Transverse colon (tissue), 4 donors: Measurements from ENCODE around the gene D2HGDH. TPM values are rescaled to one million over a fixed set of nuclear protein-coding genes. Genes with fewer than 3 reads are reported as not detected.
"Not testable (repeated sequence)": the region's sequence is repeated elsewhere in the genome, so short reads cannot be mapped to it uniquely, and the experiment has no call there.

Source experiments
- DNase-seq: peaks from one replicate; pipeline ENCODE4 v3.0.0-alpha.2; 2019
- H3K27ac ChIP-seq, 4 donors: fragments of 200-600 bp; sonication (generic); 2 replicates each; pipeline ENCODE4 v1.5.1; 2016 to 2018; ENCODE audit warnings: inconsistent platforms in 4 of 4
- H3K27me3 ChIP-seq: fragments of 200-600 bp; sonication (generic); 2 replicates; pipeline ENCODE4 v1.5.1; 2017; ENCODE audit warnings: inconsistent platforms
- H3K36me3 ChIP-seq, 4 donors: fragments of 200-600 bp; sonication (generic); 2 replicates each; pipeline ENCODE4 v1.5.1; 2017 to 2019; ENCODE audit warnings: inconsistent platforms in 4 of 4
- H3K4me1 ChIP-seq, 4 donors: fragments of 200-600 bp; sonication (generic); 2 replicates each; pipeline ENCODE4 v1.5.1; 2017 to 2020; ENCODE audit warnings: inconsistent platforms in 4 of 4
- H3K4me3 ChIP-seq, 4 donors: fragments of 200-600 bp; sonication (generic); 1 replicate in 1 of 4; 2 replicates in 3 of 4; pipeline versions ENCODE4 v1.5.1 to v1.6.1; 2017 to 2019; ENCODE audit warnings: inconsistent platforms in 4 of 4
- H3K9me3 ChIP-seq, 2 donors: fragments of 200-600 bp; sonication (generic); 2 replicates each; pipeline ENCODE4 v1.5.1; 2017 to 2019; ENCODE audit warnings: inconsistent platforms in 2 of 2
- EP300 ChIP-seq: sonication (generic); formaldehyde crosslinking; IDR thresholded peaks from one replicate; pipeline ENCODE4 v1.6.1; 2017; ENCODE audit warnings: antibody characterized with exemption, low read depth
- POLR2A ChIP-seq: fragments of 450-650 bp; IDR thresholded peaks from one replicate; pipeline ENCODE4 v1.6.1; 2016; ENCODE audit warnings: antibody characterized with exemption, mild to moderate bottlenecking, moderate library complexity
- POLR2AphosphoS5 ChIP-seq, 3 donors: sonication (generic); formaldehyde crosslinking; IDR thresholded peaks; one replicate each; pipeline ENCODE4 v1.6.1; 2016; ENCODE audit warnings: antibody characterized with exemption in 3 of 3
- WGBS, 2 donors: methylation state at CpG; one replicate each; pipeline ENCODE4 v1.1.5; 2018; ENCODE audit warnings: low coverage in 1 of 2; 5-methylcytosine and 5-hydroxymethylcytosine counted together
- in situ Hi-C, 4 donors: fragments of 200-750 bp; cut with MboI; loops; one replicate each; pipeline versions ENCODE4 v1.15.0 to v1.15.1; 2017; ENCODE audit warnings: low sequenced_read_pairs in 3 of 4, low pct_ligation_motif_present in 1 of 4, low pct_unique_long_range_greater_than_20kb in 1 of 4
- intact Hi-C: fragments of 100-400 bp; cut with DNase I; formaldehyde crosslinking; loops from one replicate; pipeline ENCODE4 v1.15.1; 2023; ENCODE audit warnings: low total_unique reads
- total RNA-seq, 4 donors: library from RNA; depleted of rRNA; stranded (reverse); fragments of >200 nt; gene quantifications; one replicate each; pipeline ENCODE4 v1.1.0, GENCODE V29; 2016
- TF ChIP-seq, protein P1 (sequence below), 5 experiments: fragments of 200-600 bp in 3 of 5; fragments of 450-650 bp in 2 of 5; sonication (generic) in 3 of 5; IDR thresholded peaks; 1 replicate in 2 of 5; 2 replicates in 3 of 5; pipeline ENCODE4 v1.5.1; 2016 to 2017; ENCODE audit warnings: antibody characterized with exemption in 5 of 5, inconsistent platforms in 3 of 5, mild to moderate bottlenecking in 2 of 5, moderate library complexity in 1 of 5

The D2HGDH gene
- total RNA-seq, 4 donors from 2014 or later: 53.2 to 150 (median 55.5) TPM

DNA sequence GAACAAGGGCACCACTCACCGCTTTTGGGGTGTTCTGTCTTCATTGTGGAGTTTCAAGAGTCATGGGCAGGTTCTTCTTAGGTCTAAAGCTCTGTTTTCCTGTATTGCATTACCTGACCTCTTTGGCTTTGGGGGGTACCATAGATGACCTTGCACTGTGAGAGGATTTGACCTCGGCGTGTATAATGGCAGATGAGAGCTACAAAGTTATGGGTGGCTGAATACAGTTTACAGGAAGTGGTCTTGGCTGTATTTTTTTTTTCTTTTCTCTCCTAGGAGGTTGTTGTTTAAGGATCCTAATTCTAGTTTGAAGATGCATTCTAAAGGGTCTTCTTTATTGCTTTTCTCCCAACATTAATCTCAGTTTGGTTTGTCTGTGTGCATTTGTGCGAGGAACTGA, 53.7 kb downstream of the D2HGDH start:
- Histone ChIP-seq H3K4me1 (peaks cover 0 to 46% (median 4%) of the 10 kb centered on the region in 4 donors), H3K27me3 (no peaks in the 10 kb centered on the region), H3K4me3 (no peak overlapping the region), H3K9me3 (no peaks in the 10 kb centered on the region), H3K36me3 (no peaks in the 10 kb centered on the region), H3K27ac (peak overlapping the region in 3 of 4 donors; percentile 44 to 59 (median 57))
- TF ChIP-seq, protein P1, sequence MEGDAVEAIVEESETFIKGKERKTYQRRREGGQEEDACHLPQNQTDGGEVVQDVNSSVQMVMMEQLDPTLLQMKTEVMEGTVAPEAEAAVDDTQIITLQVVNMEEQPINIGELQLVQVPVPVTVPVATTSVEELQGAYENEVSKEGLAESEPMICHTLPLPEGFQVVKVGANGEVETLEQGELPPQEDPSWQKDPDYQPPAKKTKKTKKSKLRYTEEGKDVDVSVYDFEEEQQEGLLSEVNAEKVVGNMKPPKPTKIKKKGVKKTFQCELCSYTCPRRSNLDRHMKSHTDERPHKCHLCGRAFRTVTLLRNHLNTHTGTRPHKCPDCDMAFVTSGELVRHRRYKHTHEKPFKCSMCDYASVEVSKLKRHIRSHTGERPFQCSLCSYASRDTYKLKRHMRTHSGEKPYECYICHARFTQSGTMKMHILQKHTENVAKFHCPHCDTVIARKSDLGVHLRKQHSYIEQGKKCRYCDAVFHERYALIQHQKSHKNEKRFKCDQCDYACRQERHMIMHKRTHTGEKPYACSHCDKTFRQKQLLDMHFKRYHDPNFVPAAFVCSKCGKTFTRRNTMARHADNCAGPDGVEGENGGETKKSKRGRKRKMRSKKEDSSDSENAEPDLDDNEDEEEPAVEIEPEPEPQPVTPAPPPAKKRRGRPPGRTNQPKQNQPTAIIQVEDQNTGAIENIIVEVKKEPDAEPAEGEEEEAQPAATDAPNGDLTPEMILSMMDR (IDR thresholded peaks at IDR 0.05): no peak
- TF ChIP-seq POLR2A (no peak), EP300 (no peak), POLR2AphosphoS5 (IDR thresholded peaks at IDR 0.05) (no peak)
- 73 to 83% methylated on average over 4 of the region's 4 CpGs for WGBS, 2 donors
- in situ Hi-C loops (no loop called here), intact Hi-C loops (no loop called here)
- no peak for DNase-seq

DNA sequence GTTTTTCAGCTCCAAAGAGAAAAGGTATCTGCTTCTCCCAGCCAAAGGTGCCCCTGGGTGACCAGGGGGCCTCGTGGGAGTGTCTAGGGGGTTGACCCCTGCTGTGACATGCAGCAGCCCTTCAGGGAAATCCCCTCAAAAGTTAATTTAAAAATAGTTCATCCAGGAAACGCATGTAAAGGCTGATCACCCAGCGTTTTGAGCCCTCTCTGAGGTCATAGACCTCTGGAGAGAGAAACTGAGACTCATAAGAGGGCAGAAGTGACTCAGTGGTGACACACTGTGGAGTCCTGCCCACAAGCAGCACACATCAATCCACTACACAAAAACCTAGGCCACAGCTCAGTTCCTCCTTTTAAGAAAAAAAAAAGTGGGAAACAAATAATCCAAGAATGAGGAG, 54.1 kb downstream of the D2HGDH start:
- H3K4me1 ChIP-seq: peaks cover 0 to 46% (median 4%) of the 10 kb centered on the region in 4 donors

DNA sequence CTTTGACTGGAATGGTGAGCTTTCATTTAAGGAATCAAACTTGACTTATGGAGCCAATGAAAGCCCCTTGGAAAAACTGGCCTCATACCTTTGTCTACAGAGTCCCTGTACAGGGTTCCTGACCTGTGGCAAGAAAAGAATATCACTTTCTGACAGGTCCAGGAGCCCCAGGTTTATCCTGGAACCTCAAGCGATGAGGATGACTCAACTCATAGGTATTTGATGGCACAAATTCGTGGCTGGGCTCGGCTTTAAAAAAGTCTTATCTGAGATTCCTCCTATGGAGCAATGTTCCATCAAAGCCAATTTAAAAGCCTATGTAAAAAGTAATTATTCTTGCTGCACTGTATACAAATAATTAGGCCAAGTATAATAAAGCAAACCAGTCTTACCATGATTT, 57.0 kb downstream of the D2HGDH start:
- DNase-seq: peak; percentile 31
- H3K4me1 ChIP-seq: peaks cover 14 to 69% (median 26%) of the 10 kb centered on the region in 4 donors
- intact Hi-C loops, H3K36me3 ChIP-seq, H3K9me3 ChIP-seq, in situ Hi-C loops, H3K4me3 ChIP-seq, H3K27me3 ChIP-seq: not testable (repeated sequence)
- H3K27ac ChIP-seq: peak overlapping the region in 3 of 4 donors; percentile 17 to 57 (median 29)
- WGBS, 2 donors: 28 to 32% methylated on average over 3 of the region's 3 CpGs

More for the DNA sequence above, 54.1 kb downstream of the D2HGDH start:
- TF ChIP-seq EP300 (no peak), POLR2AphosphoS5 (IDR thresholded peaks at IDR 0.05) (no peak), POLR2A (no peak)
- TF ChIP-seq, protein P1 (IDR thresholded peaks at IDR 0.05): no peak
- Histone ChIP-seq H3K4me3 (no peak overlapping the region), H3K27ac (peak overlapping the region in 3 of 4 donors; percentile 44 to 59 (median 57)), H3K9me3 (no peaks in the 10 kb centered on the region), H3K36me3 (no peaks in the 10 kb centered on the region), H3K27me3 (no peaks in the 10 kb centered on the region)
- in situ Hi-C loops (no loop called here), intact Hi-C loops (no loop called here)
- 19% methylated on average over 3 of the region's 3 CpGs; no CpG with 5 or more reads in 1 of the 2 donors for WGBS, 2 donors
- peak; percentile 11 for DNase-seq

DNA sequence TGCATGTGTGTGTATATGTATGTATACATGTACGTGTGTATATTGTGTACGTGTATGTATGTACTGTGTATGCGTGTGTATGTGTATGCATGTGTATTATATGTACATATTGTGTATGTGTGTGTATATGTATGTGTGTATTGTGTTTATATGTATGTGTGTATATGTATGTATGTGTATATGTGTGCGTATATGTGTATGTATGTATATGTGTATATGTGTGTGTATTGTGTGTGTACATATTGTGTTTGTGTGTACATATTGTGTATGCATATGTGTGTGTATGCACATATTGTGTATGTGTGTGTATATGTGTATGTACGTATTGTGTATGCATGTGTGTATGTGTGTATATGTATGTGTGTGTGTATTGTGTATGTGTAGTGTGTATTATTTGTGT, 59.0 kb downstream of the D2HGDH start:
- in situ Hi-C loops: no loop called here

More for the DNA sequence above, 59.0 kb downstream of the D2HGDH start:
- H3K36me3 ChIP-seq: no peaks in the 10 kb centered on the region
- H3K4me3 ChIP-seq: no peak overlapping the region
- no peaks in the 10 kb centered on the region for H3K27me3 ChIP-seq
- TF ChIP-seq EP300 (no peak), POLR2AphosphoS5 (IDR thresholded peaks at IDR 0.05) (no peak), POLR2A (no peak)
- TF ChIP-seq, protein P1 (IDR thresholded peaks at IDR 0.05): no peak
- intact Hi-C loops: no loop called here
- 92 to 95% methylated on average over 5 of the region's 5 CpGs for WGBS, 2 donors
- peak overlapping the region in 1 of 4 donors; percentile 87 for H3K27ac ChIP-seq
- H3K9me3 ChIP-seq: no peaks in the 10 kb centered on the region
- H3K4me1 ChIP-seq: peaks cover 17 to 83% (median 43%) of the 10 kb centered on the region in 4 donors
- DNase-seq: no peak
